Caki2 (cell line): Measurements from ENCODE around the gene RALY. TPM values are rescaled to one million over a fixed set of nuclear protein-coding genes. Genes with fewer than 3 reads are reported as not detected.

Source experiments
- DNase-seq: peaks from one replicate; pipeline ENCODE4 v3.0.0-alpha.2; 2015; ENCODE audit warnings: low read depth
- in situ Hi-C: cut with HindIII; loops from 2 replicates; pipeline ENCODE4 v1.10.0; 2016; ENCODE audit warnings: low sequenced_read_pairs, low pct_unique_long_range_greater_than_20kb, mixed read lengths
- total RNA-seq: library from RNA; depleted of rRNA; stranded (reverse); fragments of >200 nt; shearing (Covaris generic); gene quantifications from 2 replicates; pipeline ENCODE4 v1.2.3, GENCODE V29; 2014; ENCODE audit warnings: low replicate concordance

The RALY gene
- total RNA-seq, 1 experiment from 2014 or later: 327 TPM

DNA sequence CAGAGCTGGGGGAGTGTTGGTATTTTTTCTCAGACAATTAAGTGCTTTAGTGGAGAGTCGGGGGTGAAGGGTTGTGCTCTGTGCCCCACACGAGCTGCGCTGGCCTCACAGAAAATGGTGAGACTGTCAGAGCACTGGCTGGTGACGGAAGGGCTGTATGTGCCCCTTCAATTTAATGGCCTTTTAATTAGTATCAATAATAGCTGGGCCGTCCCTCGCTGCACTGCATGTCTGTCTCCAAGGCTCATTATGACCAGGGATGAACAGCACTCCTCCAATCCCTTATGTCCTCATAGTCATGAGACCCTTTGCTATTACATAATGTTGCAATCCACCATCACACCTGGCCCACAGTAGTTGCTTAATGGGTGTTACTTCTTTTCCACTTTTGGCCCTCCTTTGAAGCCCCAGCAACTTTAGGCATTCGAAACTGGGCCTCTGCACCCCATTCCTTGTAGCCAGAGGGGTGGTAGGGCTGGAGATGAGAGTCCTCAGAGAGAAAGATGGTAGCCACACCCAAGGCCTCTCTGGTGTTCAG is 9.5 kb upstream of the RALY start:
- DNase-seq: no peak
- in situ Hi-C loops: no loop called here

DNA sequence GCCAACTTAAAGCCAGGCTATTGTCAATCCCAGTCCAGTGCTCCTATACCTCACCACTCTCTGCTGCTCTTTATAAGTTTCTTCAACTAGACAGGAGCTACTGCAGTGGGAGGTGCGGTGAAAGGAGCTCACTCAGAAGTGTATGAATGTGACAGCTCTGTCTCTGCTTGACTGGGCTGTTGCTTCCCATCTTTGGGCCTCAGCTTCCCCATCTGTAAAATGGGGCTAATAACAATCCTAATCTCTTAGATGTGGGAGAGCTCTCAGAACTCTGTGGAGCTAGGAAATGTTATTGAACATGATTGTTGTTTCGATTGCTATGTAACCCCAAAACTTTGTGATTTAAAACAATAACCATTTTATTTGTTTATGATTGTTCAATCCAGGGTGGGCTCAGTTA is 8.4 kb upstream of the RALY start:
- in situ Hi-C loops: no loop called here
- no peak for DNase-seq

DNA sequence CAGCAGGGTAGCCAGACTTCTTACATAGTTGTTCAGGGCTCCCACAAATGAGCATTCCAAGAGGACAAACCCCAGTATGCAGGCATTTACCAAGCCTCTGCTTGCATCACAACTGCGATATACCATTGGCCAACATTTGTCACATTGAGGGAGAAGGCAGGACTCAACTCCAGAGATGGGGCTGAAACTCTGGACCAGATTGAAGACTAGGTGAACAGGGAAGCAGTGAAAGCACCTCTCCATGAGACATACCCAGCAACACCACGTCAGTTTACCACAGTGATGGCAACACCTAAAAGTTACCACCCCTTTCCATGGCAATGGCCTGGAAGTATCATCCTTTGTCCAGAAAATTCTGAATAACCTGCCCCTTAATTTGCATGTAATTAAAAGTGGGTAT is 7.9 kb upstream of the RALY start:
- DNase-seq: no peak
- in situ Hi-C loops: no loop called here

DNA sequence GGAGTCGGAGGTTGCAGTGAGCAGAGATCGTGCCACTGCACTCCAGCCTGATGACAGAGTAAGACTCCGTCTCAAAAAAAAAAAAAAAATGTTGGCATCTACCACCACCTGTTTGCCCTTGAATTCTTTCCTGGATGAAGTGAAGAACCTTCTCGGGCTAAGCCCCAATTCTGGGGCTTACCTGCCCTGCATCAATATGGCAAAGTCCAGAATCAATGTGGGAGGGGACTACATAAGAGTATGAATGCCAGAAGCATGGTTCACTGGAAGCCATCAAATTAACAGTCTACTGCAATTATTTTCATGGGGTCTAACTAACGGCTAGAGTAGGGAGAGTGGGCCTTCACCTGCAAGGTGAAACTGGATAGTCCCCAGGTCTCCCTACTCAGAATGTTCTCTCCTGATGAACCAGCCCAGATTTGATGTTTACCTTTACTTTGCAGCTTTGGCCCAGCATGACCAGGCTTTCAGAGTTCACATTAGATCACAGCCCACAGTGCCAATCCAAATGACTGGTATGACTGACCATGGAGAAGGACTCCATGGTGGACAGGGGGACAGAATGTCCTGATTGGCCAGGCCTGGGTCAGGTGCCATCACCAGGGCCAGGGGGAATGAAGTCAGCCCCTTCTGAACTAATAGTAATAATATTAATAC is 7.0 kb upstream of the RALY start:
- DNase-seq: no peak
- in situ Hi-C loops: no loop called here

DNA sequence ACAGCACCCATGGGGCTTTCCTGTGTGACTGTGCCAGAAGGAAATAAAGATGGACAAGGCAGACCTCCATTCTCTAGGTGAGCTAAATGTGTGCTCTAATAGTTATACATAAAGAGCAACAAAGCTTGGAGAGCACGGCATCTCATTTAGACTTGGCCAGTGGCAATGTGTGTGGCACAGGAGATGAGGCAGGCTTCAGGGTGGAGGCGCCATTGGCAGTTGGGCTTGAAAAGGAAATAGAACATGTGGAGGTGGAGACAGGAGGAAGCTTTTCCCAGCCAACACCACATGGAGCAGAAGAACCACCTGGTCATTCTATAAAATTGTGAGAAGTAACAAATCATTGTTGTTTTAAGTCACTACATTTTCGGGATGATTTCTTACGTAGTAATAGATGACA is 3.6 kb upstream of the RALY start:
- in situ Hi-C loops: no loop called here
- no peak for DNase-seq

DNA sequence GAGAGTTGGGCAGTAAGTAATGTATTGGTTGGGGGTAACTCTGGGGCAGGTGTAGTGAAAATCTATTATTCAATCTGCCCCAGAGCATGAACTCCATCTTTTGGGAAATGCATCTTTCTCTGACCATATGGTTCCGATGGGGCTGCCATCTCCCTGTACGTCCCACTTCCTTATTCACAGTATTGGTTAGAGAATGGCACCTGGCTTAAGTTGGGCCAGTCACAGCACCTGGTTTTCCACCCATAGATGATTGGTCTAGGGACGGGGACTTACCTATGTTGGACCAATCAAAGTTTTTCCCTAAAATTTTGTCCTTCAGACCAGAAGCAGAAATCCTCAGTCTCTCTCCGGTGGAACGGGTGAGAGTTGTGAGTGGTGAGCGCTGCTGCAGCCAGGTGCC is 2.2 kb upstream of the RALY start:
- in situ Hi-C loops: no loop called here
- DNase-seq: no peak

DNA sequence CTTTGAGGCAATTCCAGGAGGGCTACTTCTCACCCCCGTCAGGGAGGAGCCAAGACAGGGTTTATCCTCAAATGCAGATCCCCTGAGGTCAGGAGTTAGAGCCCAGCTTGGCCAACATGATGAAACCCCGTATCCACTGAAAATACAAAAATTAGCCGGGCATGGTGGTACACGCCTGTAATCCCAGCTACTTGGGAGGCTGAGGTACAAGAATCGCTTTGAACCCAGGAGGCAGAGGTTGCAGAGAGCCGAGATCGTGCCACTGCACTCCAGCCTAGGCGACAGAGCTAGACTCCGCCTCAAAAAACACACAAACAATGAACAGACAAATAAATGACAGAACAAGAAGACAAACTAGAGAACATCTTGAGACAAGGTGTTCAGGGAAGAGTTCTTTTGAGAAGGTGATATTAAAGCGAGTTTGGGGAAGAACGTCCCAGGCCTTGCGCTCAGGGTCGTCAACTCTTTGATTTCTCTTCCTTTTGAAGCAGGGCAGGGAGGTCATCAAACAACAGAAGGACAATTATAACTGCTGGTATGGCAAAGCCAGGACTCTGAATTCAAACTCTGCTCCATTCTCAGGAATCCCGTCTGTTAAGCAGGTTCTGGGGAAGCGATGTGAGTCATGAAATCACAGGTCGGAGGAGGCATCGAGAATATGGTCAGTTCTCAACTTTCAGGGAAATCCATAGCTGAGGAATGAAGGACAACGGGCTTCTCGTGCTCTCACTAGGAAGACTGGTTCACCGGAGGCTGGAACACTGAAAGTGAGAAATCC is 1.4 kb upstream of the RALY start:
- DNase-seq: no peak
- in situ Hi-C loops: no loop called here

DNA sequence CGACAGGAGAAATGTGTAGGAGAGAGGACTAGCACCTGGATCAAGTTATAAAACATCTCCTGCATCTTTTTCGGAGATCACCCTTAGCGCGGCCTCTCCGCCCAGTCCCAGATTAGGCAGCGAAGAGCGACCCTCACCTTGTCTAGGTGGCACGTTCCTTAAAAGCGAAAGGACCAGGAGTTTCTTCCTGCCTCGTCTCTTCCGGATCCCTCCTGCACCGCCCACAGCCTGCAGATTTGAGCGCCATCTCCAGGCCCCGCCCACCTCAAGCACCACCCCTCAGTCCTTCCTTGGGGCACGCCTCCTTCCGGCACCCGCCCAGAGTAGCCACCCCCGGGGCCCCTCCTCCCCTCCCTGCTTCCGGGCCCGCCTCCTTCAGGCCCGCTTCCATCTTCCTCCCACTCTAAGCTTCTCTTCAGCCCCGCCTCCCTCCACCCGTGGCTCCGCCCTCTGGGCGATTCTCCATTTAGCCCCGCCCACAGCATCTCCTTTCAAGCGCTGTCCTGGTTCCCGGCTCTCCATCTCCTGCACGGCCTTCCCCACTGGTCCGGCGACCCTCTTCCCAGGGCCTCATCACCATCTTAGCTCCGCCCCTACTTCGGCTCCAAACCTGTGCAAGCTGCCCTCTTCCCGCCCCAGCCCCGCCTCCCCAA is 662 bp upstream of the RALY start:
- DNase-seq: peak; percentile 100
- in situ Hi-C loops: no loop called here

DNA sequence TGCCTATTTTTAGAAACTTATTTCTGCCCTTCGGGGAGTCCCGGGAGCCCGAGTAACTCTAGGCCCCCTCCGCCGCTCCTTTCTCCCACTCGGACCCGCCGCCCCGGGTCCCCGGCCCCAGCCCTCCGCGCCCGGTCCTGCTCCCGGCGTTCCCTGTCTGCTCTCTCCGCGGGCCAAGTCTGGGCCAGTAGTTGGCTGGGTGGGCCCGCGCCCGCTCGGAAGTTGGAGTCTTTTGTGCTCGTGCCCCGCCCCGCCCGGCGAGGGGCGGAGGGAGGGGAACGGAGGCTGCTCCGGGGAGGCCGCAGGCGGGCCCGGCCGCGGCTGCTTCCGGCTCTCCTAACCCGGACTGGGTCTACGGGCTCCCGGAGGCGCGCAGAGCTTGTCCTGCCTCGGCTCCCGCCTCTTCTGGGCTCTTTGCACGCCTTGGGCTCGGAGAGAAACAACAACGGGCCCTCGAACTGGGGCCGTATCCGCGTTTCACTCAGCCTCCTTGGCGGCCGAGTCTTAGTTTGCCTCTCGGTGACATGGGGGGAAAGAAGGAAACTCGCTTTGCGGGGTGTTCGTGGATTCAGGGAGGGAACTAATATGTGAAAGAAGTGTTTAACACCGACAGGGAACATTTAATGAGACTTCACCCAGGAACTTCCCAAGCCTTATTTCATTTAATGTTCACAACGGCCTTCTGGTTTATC is 657 bp downstream of the RALY start:
- DNase-seq: peak; percentile 83

DNA sequence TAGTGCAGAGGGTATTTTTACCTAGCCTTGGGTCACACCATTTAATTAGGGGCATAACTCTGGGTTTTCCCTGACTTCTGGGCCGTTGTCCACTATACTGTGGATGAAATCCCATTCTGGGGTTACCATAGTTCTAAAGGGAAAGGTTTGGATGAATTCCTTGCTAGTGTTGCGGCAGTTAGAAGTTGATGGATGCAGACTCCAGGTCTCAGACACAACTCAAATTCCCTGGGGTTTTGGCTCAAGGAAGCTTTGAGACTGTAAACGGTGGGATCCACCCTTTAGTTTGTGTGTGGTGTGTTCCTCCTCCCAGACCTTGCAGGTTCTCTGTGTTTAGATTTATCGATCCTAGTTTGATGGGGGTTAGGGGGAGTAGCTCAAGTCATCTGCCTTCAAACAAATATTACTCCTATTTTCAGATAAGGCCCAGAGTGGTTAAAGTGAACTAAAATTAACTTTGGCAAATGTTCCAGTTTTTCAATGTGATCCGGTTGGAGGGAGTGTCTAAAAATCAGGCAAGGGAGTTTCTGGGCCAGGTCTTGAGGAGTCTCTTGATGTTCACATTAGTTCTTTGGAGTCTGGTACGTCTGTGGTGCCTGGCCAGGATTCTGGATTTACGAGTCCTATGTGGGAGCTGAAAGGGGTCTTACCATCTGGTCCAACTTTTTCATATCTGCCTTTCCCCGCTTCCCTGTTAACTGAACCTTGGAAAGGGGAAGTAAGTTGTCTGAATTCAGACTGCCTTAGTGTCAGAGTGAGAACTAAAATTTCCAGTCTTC is 1.5 kb downstream of the RALY start:
- no peak for DNase-seq
- in situ Hi-C loops: no loop called here

More for the DNA sequence above, 657 bp downstream of the RALY start:
- in situ Hi-C loops: no loop called here

DNA sequence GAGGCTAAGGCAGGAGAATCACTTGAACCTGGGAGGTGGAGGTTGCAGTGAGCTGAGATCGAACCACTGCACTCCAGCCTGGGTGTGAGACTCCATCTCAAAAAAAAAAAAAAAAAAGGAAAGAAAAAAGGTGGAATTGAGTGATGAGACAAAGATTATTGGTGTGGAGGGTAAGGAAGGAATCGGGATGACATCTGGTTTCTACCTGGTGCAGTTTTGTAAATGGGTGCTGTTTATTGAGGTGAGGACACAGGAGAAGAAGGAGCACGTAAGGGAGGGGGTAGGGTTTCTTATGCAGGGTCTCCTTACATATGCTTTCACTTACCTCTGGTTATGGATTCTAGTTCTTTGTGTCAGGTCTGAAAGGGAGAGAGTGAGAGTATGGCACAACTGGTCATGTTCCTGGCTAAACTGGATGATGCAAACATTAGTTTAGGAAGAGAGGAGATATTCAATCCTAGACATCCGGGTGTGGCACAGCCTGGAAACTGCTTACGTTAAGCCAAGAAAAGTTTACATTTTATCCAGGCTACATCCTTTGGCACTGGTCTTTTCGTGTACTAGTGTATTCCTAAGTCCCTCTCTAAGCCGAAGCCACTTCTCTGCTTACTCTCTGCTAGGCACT is 5.4 kb downstream of the RALY start:
- DNase-seq: no peak
- in situ Hi-C loops: no loop called here

DNA sequence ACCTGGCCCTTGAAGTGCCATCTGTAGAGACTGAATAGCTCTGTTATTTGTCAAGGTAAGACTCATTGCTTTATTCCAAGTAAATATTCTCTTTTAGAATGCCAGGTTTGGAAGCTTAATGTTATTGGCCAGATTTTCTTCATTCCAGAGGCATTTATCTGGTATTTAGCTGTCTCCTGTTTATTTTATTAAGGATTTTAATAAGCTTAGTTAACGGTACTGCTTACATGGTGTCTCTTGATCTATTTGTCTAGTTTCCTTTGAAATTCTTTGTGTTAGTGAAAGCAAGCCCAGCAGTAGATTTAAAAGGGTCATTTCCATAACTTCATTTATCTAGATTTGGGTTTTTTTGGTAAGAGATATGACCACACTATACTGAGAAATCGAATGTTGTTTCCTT is 7.7 kb downstream of the RALY start:
- no peak for DNase-seq
- in situ Hi-C loops: no loop called here

DNA sequence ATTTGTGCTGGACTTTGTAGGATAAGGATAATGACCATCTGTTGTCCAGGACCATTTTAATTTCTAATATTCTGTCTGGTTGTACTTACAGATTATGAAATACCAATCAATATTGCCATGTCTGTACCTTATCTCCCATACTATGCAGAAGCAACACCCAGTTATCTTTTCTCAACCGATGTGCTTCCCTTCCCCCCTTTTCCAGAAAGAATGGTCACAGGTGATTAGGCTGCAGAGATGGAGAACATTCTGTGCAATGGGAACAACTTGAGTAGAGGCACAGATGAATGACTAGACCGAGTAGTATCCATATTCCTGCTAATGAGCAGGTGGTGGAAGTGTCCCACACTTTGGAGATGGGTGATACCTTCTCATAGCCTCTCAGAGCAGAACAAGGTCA is 10.5 kb downstream of the RALY start:
- no peak for DNase-seq
- in situ Hi-C loops: no loop called here

DNA sequence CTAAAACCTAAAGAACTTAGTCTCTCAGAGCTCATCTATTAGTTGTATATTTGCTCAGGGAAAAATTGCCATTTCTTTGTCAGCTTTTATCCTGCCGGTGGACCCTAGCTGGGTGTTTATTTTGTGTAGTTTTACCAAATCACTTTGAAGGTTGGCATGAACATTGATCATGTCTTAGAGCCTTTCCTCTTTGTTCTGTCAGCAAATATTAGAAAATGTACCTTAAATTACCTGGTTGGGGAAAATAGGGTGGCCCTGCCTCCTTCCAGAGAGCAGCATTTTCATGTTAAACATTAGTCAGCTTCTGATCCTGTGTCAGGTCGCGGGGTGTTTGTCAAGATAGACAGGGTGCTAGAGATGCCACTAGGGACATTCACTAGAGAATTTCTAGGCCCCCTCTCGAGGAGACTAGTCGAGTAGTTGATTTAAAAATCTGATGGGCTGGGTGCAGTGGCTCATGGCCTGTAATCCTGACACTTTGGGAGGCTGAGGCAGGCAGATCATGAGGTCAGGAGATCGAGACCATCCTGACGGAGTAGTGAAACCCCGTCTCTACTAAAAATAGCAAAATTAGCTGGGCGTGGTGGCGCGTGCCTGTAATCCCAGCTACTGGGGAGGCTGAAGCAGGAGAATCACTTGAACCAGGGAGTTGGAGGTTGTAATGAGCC is 11.2 kb downstream of the RALY start:
- no peak for DNase-seq
- in situ Hi-C loops: no loop called here

DNA sequence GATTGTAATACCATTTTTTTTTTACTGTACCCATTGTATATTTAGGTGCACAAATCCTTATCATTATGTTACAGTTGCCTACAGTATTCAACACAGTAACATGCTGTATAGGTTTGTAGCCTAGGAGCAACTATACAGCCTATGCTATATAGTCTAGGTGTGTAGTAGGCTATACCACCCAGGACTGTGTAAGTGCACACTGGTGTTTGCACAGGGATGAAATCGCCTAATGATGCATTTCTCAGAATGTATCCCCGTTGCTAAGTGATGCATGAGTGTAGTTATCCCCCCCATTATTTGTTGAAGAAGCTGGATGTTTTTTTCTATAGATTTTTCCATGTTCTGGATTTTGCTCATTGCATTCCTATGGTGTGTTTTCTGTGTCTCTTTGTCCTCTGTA is 12.9 kb downstream of the RALY start:
- DNase-seq: no peak
- in situ Hi-C loops: no loop called here

DNA sequence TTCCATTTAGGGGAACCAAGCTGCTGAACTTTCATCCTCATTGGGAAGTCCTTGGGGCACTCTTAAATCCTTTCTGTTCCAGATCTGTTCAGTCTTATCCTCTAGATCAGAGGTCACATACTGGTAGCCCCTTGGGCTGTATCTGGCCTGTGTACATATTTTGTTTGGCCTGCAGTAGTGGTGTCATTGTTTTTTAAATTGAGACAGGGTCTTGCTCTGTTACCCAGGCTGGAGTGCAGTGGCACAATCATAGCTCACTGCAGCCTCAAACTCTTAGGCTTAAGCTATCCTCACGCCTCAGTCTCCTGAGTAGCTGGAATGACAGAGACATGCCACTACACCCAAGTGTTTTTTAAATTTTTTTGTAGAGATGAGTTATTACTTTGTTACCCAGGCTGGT is 14.8 kb downstream of the RALY start:
- DNase-seq: no peak

DNA sequence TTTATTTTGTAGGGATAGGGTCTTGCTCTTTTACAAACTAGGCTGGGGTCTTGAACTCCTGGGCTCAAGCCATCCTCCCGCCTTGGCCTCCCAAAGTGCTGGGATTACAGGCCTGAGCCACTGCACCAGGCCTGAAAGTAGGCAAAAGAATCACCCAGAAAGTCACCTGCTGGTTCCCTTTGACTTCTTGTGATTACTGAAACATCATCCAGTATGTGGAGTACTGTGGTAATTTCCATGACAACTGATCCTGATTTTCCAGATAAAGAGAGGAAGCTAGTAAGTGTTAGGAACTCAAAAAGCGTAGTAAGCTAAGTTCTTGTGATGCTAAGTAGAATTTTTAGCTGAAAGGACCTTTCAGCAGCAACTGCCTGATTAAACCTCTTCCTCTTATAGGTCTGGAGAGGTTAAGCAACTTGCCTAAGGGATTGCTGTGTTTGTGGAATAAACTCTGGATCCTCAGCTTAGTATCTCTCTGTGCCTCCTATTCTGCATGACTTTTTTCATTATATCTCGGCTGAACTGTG is 16.8 kb downstream of the RALY start:
- in situ Hi-C loops: no loop called here
- DNase-seq: no peak

More for the DNA sequence above, 14.8 kb downstream of the RALY start:
- in situ Hi-C loops: no loop called here
